Karpas-422 (cell line): ENCODE results near the gene TOP1. TPM values are rescaled to one million over a fixed set of nuclear protein-coding genes. Genes with fewer than 3 reads are reported as not detected.
"Not testable (repeated sequence)": the region's sequence is repeated elsewhere in the genome, so short reads cannot be mapped to it uniquely, and the experiment has no call there.

ENCODE experiments used
- DNase-seq: peaks from one replicate; pipeline ENCODE4 v3.0.0-alpha.2; 2015
- H2AFZ ChIP-seq: fragments of 200-600 bp; sonication (generic); 2 replicates; pipeline ENCODE4 v1.6.1; 2014; ENCODE audit warnings: antibody characterized with exemption, low read length, mixed read lengths
- H3K27ac ChIP-seq: fragments of 200-600 bp; sonication (generic); 2 replicates; pipeline ENCODE4 v1.5.1; 2014; ENCODE audit warnings: mild to moderate bottlenecking, low read length, moderate library complexity
- H3K27me3 ChIP-seq: fragments of 200-600 bp; sonication (generic); 2 replicates; pipeline ENCODE4 v1.6.1; 2014; ENCODE audit warnings: low read length, mixed read lengths
- H3K36me3 ChIP-seq: fragments of 200-600 bp; sonication (generic); 2 replicates; pipeline ENCODE4 v1.6.1; 2014; ENCODE audit warnings: low read length, mixed read lengths; ENCODE audit not compliant: insufficient read depth
- H3K4me1 ChIP-seq: fragments of 200-600 bp; sonication (generic); 2 replicates; pipeline ENCODE4 v1.6.1; 2014; ENCODE audit warnings: mild to moderate bottlenecking, low read length, mixed read lengths
- H3K4me2 ChIP-seq: fragments of 200-600 bp; sonication (generic); 2 replicates; pipeline ENCODE4 v1.6.1; 2014; ENCODE audit warnings: low read length, low read depth, mild to moderate bottlenecking; ENCODE audit not compliant: poor library complexity, severe bottlenecking
- H3K4me3 ChIP-seq: fragments of 200-600 bp; sonication (generic); 2 replicates; pipeline ENCODE4 v1.5.1; 2014; ENCODE audit warnings: mild to moderate bottlenecking, antibody characterized with exemption, low read length, mixed read lengths
- H3K79me2 ChIP-seq: fragments of 200-600 bp; sonication (generic); 2 replicates; pipeline ENCODE4 v1.6.1; 2014; ENCODE audit warnings: mild to moderate bottlenecking, low read length, mixed read lengths
- H3K9ac ChIP-seq: fragments of 200-600 bp; sonication (generic); 2 replicates; pipeline ENCODE4 v1.6.0; 2014; ENCODE audit warnings: low read length
- H3K9me2 ChIP-seq: fragments of 200-600 bp; sonication (generic), shearing (Covaris generic); replicated peaks from 2 replicates; pipeline ENCODE4 v1.6.0; 2014; ENCODE audit warnings: mild to moderate bottlenecking, low read length, moderate library complexity; ENCODE audit not compliant: insufficient read depth
- H3K9me3 ChIP-seq: fragments of 300-700, 200-600 bp; sonication (generic); 2 replicates; pipeline ENCODE4 v1.6.1; 2014; ENCODE audit warnings: low read length, mixed read lengths
- H4K20me1 ChIP-seq: fragments of 200-600 bp; sonication (generic); 2 replicates; pipeline ENCODE4 v1.6.1; 2014; ENCODE audit warnings: mild to moderate bottlenecking, antibody characterized with exemption, low read length, low read depth; ENCODE audit not compliant: insufficient read depth
- total RNA-seq: library from RNA; depleted of rRNA; stranded (reverse); fragments of >200 nt; shearing (Covaris generic); gene quantifications from 2 replicates; pipeline ENCODE4 v1.2.3, GENCODE V29; 2014; ENCODE audit warnings: low replicate concordance

The TOP1 gene
- total RNA-seq, 1 experiment from 2014 or later: 101 TPM

DNA sequence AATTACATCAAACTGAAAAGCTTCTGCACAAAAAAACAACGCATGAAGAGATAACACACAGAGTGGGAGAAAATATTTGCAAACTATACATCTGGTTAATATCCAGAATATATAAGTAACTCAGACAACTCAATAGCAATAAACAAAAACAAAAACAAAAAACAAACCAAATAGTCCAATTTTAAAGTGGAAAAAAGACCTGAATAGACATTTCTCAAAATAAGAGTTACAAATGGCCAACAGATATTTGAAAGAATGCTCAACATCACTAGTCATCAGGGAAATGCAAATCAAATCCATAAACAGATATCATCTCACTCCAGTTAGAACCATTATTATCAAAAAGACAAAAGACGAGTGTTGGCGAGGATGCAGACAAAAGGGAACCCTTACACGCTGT is 28.8 kb upstream of the TOP1 start:
- no peak overlapping the region for H3K9ac ChIP-seq
- 0 out of 2 replicates have a peak, but pooled peaks cover 4% of the 10 kb centered on the region for H3K79me2 ChIP-seq
- H4K20me1 ChIP-seq: no peaks in the 10 kb centered on the region
- peaks cover 72% of the 10 kb centered on the region for H3K4me1 ChIP-seq
- H3K4me2 ChIP-seq: no peak overlapping the region
- H3K9me3 ChIP-seq: no peaks in the 10 kb centered on the region
- no peak for DNase-seq
- no peaks in the 10 kb centered on the region for H3K9me2 ChIP-seq
- H3K4me3 ChIP-seq: no peak overlapping the region
- no peaks in the 10 kb centered on the region for H3K36me3 ChIP-seq
- H3K27me3 ChIP-seq: no peaks in the 10 kb centered on the region
- no peak overlapping the region for H2AFZ ChIP-seq
- peak overlapping the region; percentile 98 for H3K27ac ChIP-seq

DNA sequence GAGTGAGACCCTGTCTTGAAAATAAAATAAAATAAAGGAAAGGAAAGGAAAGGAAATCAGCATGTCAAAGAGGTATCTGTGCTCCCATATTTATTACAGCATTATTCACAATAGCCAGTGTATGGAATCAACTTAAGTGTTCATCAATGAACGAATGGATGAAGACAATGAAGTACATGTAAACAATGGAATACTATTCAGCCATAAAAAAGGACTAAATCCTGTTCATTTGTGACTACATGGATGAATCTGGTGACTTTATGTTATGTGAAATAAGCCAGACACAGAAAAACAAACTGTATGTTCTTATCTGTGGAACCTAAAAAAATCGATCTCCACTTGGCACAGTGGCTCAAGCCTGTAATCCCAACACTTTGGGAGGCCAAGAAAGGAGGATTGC is 28.0 kb upstream of the TOP1 start:
- Histone ChIP-seq H3K27ac (no peak overlapping the region), H2AFZ (no peak overlapping the region), H3K27me3 (no peaks in the 10 kb centered on the region), H3K9me3 (no peaks in the 10 kb centered on the region), H3K4me2 (no peak overlapping the region), H3K79me2 (0 out of 2 replicates have a peak, but pooled peaks cover under 1% of the 10 kb centered on the region), H3K4me3 (no peak overlapping the region), H3K36me3 (no peaks in the 10 kb centered on the region), H3K9me2 (no peaks in the 10 kb centered on the region), H3K4me1 (peaks cover 73% of the 10 kb centered on the region), H3K9ac (no peak overlapping the region), H4K20me1 (no peaks in the 10 kb centered on the region)
- DNase-seq: no peak

DNA sequence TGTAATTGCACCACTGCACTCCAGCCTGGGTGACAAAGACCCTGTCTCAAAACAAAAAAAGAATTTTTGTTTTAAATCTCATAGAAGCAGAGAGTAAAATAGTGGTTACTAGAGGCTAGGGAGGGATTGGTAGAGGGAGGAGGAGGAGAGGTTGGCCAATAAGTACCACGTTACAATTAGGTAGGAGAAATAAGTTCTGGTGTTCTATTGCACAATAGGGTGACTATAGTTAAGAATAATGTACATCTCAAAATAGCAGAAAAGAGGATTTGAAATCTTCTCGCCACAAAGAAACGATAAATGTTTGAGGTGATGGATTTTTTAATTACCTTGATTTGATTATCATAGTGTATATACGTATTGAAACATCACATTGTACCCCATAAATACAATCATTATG is 27.1 kb upstream of the TOP1 start:
- H3K9me3 ChIP-seq: no peaks in the 10 kb centered on the region
- no peaks in the 10 kb centered on the region for H3K79me2 ChIP-seq
- H3K9me2 ChIP-seq: no peaks in the 10 kb centered on the region
- no peak overlapping the region for H3K4me3 ChIP-seq
- H2AFZ ChIP-seq: no peak overlapping the region
- H3K4me1 ChIP-seq: peaks cover 76% of the 10 kb centered on the region
- no peaks in the 10 kb centered on the region for H3K27me3 ChIP-seq
- no peaks in the 10 kb centered on the region for H3K36me3 ChIP-seq
- H3K4me2 ChIP-seq: no peak overlapping the region
- H3K9ac ChIP-seq: peak overlapping the region; percentile 21; the same call in 1 of the 2 replicates
- H3K27ac ChIP-seq: peak overlapping the region; percentile 96
- H4K20me1 ChIP-seq: no peaks in the 10 kb centered on the region
- DNase-seq: no peak

DNA sequence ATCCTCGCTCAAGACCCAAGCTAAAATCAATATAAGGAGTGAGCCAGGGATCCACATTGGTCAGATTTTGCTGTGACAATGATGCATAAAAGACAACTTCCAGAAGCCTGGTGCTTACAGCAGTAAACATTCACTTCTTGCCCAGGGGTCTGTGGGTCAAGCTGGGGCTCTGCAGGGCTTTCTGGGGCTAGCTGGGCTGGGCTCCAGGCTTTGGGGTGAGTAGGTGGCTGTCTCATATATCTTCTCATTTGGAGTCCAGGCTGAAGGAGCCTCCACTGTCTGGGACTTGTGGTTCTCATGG is 25.8 kb upstream of the TOP1 start:
- no peak for DNase-seq
- Histone ChIP-seq H3K36me3 (no peaks in the 10 kb centered on the region), H3K27ac (peak overlapping the region; percentile 96), H3K9me3 (no peaks in the 10 kb centered on the region), H3K79me2 (no peaks in the 10 kb centered on the region), H4K20me1 (no peaks in the 10 kb centered on the region), H3K4me2 (peak overlapping the region; percentile 52), H3K4me1 (peaks cover 77% of the 10 kb centered on the region), H3K27me3 (no peaks in the 10 kb centered on the region), H2AFZ (peak overlapping the region; percentile 0; the same call in 1 of the 2 replicates), H3K9me2 (no peaks in the 10 kb centered on the region), H3K4me3 (no peak overlapping the region), H3K9ac (peak overlapping the region; percentile 55)

DNA sequence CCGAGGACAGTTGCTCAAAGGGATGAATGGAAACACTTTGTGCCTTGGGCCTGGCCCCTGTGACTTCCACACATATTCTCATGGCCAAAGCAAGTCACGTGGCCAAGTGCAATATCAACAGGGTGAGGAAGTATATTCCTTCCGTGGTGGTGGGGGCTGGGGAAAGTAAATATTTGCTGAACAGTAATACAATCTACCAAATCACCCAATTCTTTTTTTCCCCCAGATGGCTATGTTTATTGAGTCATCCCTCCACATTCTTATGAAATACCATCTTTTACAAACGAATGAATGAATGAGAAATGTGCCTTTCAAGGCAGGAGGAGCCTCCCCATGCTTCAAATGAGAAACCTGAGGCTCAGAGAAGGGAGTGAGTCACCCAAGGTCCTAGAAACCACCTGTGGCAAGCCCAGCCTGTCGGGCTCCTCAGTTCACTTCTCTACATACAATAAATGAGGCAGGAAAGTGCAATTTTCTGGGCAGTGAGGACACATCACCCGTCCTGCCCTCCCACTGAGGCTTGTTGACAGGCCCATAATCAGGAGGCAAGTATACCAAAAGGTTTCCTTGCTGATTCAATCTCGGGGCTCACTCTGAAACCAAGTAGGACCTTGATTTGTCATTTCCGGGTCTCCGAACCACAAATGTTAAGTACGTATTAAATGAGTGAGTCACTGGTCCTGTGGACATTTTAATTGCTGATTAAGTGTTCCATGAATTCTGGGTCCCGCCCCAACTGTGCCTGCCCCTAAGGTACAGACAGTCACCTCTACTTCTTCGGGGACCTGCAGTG is 25.3 kb upstream of the TOP1 start:
- H3K4me2 ChIP-seq: peak overlapping the region; percentile 52
- H3K9me2 ChIP-seq: no peaks in the 10 kb centered on the region
- H3K79me2 ChIP-seq: no peaks in the 10 kb centered on the region
- peak overlapping the region; percentile 55 for H3K9ac ChIP-seq
- H3K27me3 ChIP-seq: no peaks in the 10 kb centered on the region
- peak; percentile 78 for DNase-seq
- peak overlapping the region; percentile 96 for H3K27ac ChIP-seq
- H3K9me3 ChIP-seq: no peaks in the 10 kb centered on the region
- no peaks in the 10 kb centered on the region for H4K20me1 ChIP-seq
- peak overlapping the region; percentile 10 for H2AFZ ChIP-seq
- H3K4me1 ChIP-seq: peaks cover 80% of the 10 kb centered on the region
- H3K36me3 ChIP-seq: no peaks in the 10 kb centered on the region
- H3K4me3 ChIP-seq: no peak overlapping the region

DNA sequence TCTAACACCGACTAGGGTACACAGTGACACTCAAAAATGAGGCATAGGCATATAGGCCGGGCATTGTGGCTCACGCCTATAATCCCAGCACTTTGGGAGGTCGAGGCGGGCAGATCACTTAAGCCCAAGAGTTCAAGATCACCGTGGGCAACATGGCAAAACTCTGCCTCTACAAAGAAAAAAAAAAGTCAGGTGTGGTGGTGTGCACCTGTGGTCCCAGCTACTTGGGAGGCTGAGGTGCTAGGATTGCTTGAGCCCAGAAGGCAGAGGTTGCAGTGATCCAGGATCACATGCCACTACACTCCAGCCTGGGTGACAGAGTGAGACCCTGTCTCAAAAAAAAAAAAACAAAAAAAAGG is 24.7 kb upstream of the TOP1 start:
- Histone ChIP-seq H3K27ac (peak overlapping the region; percentile 96), H3K9ac (peak overlapping the region; percentile 55), H2AFZ (0 out of 2 replicates have a peak overlapping the region, but pooled peaks have one; percentile 10), H3K4me3 (peak overlapping the region; percentile 8; the same call in 1 of the 2 replicates), H3K4me1 (peaks cover 80% of the 10 kb centered on the region), H3K4me2 (peak overlapping the region; percentile 52)
- not testable (repeated sequence) for H3K9me3 ChIP-seq, H3K9me2 ChIP-seq, H4K20me1 ChIP-seq, H3K36me3 ChIP-seq, H3K79me2 ChIP-seq, H3K27me3 ChIP-seq, DNase-seq

DNA sequence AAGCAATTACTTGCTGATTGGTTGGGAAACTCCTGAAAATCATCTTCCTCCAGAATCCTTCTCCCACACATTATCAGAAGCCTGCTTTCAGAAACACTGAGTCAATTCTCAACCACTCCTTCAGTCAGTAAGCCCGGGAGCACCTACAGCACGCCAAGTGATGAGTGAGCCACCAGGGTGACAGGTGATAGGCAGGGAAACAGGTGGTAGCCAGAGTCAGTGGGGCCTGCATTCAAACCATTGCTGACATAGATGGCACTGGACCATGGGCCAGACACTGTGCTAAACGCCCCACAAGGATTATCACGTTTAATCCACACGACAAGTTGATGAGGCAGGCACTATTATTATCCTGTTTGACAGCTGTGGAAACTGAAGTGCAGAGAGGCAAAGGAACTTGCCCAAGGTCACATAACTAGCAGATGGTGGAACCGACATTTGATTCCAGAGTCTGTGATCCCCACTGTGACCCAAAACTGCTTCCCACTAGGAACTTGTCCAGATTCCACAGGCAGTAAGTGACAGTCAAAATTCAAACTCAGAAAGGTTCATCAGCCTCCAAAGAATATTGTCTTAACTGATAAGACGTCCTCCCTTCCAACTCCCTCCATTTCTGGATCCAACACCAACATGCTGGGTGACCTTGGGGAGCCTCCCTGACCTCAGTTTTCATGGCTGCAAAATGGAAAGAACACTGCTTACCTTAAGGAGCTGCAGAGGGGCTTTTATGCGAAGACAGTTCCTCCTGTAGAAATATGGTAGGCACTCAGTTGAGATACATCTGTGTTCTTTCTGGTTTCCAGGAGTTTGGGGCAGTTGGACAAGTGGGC is 23.9 kb upstream of the TOP1 start:
- Histone ChIP-seq H3K4me1 (peaks cover 80% of the 10 kb centered on the region), H3K9me3 (no peaks in the 10 kb centered on the region), H2AFZ (no peak overlapping the region), H3K36me3 (no peaks in the 10 kb centered on the region), H3K27ac (peak overlapping the region; percentile 96), H3K9ac (peak overlapping the region; percentile 71), H3K4me3 (peak overlapping the region; percentile 9; the same call in 1 of the 2 replicates), H3K27me3 (no peaks in the 10 kb centered on the region), H3K79me2 (no peaks in the 10 kb centered on the region), H3K4me2 (peak overlapping the region; percentile 52), H4K20me1 (no peaks in the 10 kb centered on the region), H3K9me2 (no peaks in the 10 kb centered on the region)
- peak; percentile 92 for DNase-seq

DNA sequence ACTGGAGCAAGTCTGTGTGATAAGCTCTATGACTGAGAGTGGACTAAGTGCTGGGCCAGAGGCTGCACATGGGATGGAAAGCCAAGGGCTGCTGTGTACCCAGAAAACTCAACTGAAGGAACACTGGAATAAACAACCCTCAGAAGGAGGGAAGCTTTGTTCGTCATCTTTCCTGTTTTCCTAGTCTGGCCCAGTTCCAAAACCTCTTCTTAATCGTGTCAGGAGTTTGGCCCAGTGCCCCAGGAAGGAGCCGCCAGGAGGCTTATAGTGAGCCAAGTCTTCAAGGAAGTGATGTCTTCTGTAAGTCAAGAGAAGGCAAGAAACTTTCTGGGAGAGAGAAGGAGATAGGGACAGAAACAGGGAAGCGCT is 23.3 kb upstream of the TOP1 start:
- peak overlapping the region; percentile 71 for H3K9ac ChIP-seq
- no peak overlapping the region for H2AFZ ChIP-seq

More for the DNA sequence above, 23.3 kb upstream of the TOP1 start:
- no peak for DNase-seq
- Histone ChIP-seq H3K27ac (peak overlapping the region; percentile 96), H3K9me3 (no peaks in the 10 kb centered on the region), H3K4me3 (peak overlapping the region; percentile 9; the same call in 1 of the 2 replicates), H4K20me1 (no peaks in the 10 kb centered on the region), H3K4me1 (peaks cover 81% of the 10 kb centered on the region), H3K36me3 (no peaks in the 10 kb centered on the region), H3K4me2 (peak overlapping the region; percentile 52), H3K79me2 (no peaks in the 10 kb centered on the region), H3K27me3 (no peaks in the 10 kb centered on the region), H3K9me2 (no peaks in the 10 kb centered on the region)
